Measurements from ENCODE around the gene PTPRN.

- TF ChIP-seq CTCF (IDR thresholded peaks at IDR 0.05), result no peak
- TF ChIP-seq POLR2A (IDR thresholded peaks at IDR 0.05), result no peak
- TF ChIP-seq POLR2AphosphoS5 (IDR thresholded peaks at IDR 0.05), result no peak
- TF ChIP-seq EP300 (IDR thresholded peaks at IDR 0.05), result no peak
These were observed 19.5 kb downstream of the PTPRN start for GRCh38 chr2:219289537-219290361.

Data from suprapubic skin (tissue), 4 donors.